Subcutaneous abdominal adipose tissue (tissue), 5 donors: ENCODE results near the gene FES.
A peak's percentile ranks its signal among the peaks of the same experiment; 100 is the strongest.
"Not testable (repeated sequence)": the region's sequence is repeated elsewhere in the genome, so short reads cannot be mapped to it uniquely, and the experiment has no call there.

ENCODE experiments used
- H3K27ac ChIP-seq: one replicate; pipeline ENCODE4 v1.7.0; 2013; ENCODE audit warnings: low read depth, mild to moderate bottlenecking, inconsistent platforms, low read length, moderate library complexity
- H3K27me3 ChIP-seq, 5 donors: one replicate each; pipeline ENCODE4 v1.7.0; 2013; ENCODE audit warnings: low read length in 5 of 5, inconsistent platforms in 1 of 5; ENCODE audit not compliant: control insufficient read depth in 5 of 5, insufficient read depth in 4 of 5
- H3K36me3 ChIP-seq, 5 donors: one replicate each; pipeline ENCODE4 v1.7.0; 2013; ENCODE audit warnings: low read length in 5 of 5; ENCODE audit not compliant: control insufficient read depth in 5 of 5, insufficient read depth in 5 of 5
- H3K4me1 ChIP-seq, 5 donors: one replicate each; pipeline ENCODE4 v1.7.0; 2013; ENCODE audit warnings: low read length in 5 of 5, mild to moderate bottlenecking in 3 of 5, moderate library complexity in 1 of 5; ENCODE audit not compliant: control insufficient read depth in 5 of 5, insufficient read depth in 5 of 5
- H3K4me3 ChIP-seq, 5 donors: one replicate each; pipeline ENCODE4 v1.7.0; 2013; ENCODE audit warnings: low read length in 5 of 5, low read depth in 1 of 5
- H3K9ac ChIP-seq, 5 donors: one replicate each; pipeline ENCODE4 v1.7.0; 2013; ENCODE audit warnings: low read length in 5 of 5, mild to moderate bottlenecking in 4 of 5, moderate library complexity in 3 of 5
- H3K9me3 ChIP-seq, 5 donors: one replicate each; pipeline ENCODE4 v1.7.0; 2013; ENCODE audit warnings: low read length in 5 of 5; ENCODE audit not compliant: control insufficient read depth in 5 of 5
- donor health status: healthy.
- donor health status: healthy.
- donor health status: healthy.
- donor health status: healthy.
- donor health status: healthy.

Gene FES

DNA sequence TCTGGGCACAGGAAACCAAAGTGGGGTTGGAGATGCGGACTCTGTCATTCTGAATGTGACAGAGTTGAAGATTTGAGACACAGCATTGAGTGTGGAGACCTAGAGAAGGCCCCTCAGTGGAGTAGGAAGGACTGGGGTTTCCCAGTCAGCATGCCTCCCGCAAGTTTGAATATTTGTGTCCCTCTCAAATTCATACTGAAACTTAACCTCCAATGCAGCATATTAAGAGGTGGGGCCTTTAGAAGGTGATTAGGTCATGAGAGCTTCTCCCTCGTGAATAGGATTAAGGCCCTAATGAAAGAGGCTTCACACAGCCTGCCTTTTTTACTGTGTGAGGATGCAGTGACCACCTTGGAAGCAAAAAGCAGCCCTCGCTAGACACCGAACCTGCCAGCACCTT is 40.1 kb downstream of the FES start:
- peaks cover 4 to 28% (median 21%) of the 10 kb centered on the region in 5 donors for H3K36me3 ChIP-seq
- peaks cover 0 to 23% (median 21%) of the 10 kb centered on the region in 5 donors for H3K4me1 ChIP-seq
- H3K27me3 ChIP-seq, result no peaks in the 10 kb centered on the region
- H3K9ac ChIP-seq, result no peak overlapping the region
- H3K4me3 ChIP-seq, result no peak overlapping the region
- no peaks in the 10 kb centered on the region for H3K9me3 ChIP-seq
- no peak overlapping the region for H3K27ac ChIP-seq

DNA sequence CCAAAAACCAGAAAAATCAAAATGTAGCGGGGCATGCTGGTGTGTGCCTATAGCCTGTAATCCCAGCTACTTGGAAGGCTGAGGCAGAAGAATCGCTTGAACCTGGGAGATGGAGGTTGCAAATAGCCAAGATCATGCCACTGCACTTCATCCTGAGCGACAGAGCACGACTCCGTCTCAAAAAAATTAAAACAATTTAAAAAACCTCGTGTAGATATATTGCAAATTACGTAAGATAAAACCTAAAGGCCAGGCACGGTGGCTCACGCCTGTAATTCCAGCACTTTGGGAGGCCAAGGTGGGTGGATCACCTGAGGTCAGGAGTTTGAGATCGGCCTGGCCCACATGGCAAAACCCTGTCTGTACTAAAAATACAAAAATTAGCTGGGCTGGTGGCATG is 42.5 kb downstream of the FES start:
- H3K9ac ChIP-seq, H3K4me3 ChIP-seq: not testable (repeated sequence)

DNA sequence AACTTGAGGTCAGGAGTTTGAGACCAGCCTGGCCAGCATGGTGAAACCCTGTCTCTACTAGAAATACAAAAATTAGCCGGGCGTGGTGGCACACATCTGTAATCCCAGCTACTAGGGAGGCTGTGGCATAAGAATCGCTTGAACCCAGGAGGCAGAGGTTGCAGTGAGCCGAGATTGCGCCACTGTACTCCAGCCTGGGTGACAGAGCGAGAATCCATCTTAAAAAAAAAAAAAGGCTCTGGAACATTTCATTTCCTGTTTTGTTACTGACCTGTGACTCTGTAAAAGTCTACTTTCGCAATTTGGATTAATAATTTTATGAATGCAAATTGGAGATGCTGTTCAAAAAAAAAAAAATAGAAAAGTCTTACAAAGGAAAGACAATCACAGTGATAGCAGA is 43.8 kb downstream of the FES start:
- not testable (repeated sequence) for H3K9me3 ChIP-seq, H3K9ac ChIP-seq, H3K36me3 ChIP-seq, H3K4me3 ChIP-seq, H3K27me3 ChIP-seq
- Histone ChIP-seq H3K4me1 (peaks cover 2 to 45% (median 36%) of the 10 kb centered on the region in 5 donors), H3K27ac (peak overlapping the region; percentile 99)

More for the DNA sequence above, 42.5 kb downstream of the FES start:
- H3K27ac ChIP-seq, H3K27me3 ChIP-seq, H3K9me3 ChIP-seq, H3K36me3 ChIP-seq: not testable (repeated sequence)
- peaks cover 2 to 39% (median 35%) of the 10 kb centered on the region in 5 donors for H3K4me1 ChIP-seq

DNA sequence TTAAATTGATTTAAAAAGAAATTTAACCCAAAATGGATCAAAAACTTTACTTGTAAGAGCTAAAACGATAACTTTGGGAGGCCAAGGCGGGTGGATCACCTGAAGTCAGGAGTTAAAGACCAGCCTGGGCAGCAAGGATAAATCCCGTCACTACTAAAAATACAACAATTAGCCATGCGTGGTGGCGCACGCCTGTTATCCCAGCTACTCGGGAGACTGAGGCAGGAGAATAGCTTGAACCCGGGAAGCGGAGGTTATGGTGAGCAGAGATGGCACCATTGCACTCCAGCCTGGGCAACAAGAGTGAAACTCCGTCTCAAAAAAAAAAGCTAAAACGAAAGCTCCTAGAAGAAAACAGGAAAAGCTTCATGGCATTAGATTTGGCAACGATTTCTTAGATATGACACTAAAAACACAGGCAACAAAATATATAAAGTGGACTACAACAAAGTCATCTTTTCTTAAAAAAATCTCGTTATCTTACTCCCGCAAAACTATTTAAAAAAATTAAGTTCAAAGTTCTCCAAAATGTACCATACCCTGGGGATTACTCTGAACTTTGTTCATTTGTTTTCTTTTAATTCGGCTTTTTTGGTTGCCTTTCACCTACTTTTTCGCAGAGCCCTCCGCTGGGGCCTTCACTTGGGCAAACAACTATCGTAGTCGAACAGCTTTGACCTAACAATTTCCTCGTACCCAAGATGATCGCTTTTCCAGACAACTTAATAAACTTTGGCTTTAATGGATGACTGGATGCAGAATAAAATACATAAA is 45.1 kb downstream of the FES start:
- peaks cover 3 to 50% (median 42%) of the 10 kb centered on the region in 5 donors for H3K4me1 ChIP-seq
- no peaks in the 10 kb centered on the region for H3K9me3 ChIP-seq
- peak overlapping the region; percentile 99 for H3K27ac ChIP-seq
- H3K4me3 ChIP-seq, result peak overlapping the region; percentile 66 to 84 (median 74)
- peaks cover 0 to 2% (median 0%) of the 10 kb centered on the region in 5 donors for H3K36me3 ChIP-seq
- H3K9ac ChIP-seq, result peak overlapping the region; percentile 64 to 89 (median 78)
- no peaks in the 10 kb centered on the region for H3K27me3 ChIP-seq

DNA sequence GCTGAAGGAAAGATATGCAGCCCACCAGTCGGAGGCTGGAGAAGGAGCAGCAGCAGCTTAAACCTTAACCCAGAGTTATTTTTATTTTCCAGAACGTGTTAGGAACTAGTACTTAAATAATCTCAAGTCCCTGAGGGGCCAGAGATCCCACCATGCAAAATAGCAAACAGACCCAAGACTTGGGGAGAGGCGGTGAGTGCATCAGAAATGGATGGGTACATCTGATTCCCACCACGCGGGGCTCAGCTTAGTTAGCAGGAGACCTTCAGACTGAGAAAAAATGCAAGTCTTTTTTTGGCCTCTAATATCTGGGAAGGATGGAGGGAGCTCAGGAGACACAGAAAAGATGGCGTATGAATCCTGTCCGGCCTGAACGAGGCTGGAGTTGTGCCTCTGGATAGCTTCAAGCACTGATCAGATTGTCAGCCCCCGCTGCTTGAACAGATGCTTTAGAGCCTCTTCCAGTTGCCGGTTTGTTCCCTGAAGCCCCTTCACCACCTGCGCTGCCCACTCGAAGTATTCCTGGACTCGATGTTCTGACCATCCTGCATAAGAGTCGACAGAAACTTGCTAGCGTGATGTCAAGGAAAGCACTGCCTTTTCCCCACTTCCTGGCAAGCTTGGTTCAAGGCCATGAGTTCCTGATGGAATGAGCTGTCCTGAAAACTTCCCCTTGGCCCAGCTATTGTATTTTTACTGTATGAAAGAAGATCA is 46.7 kb downstream of the FES start:
- no peaks in the 10 kb centered on the region for H3K9me3 ChIP-seq
- H3K27ac ChIP-seq, result peak overlapping the region; percentile 99
- peaks cover 9 to 65% (median 56%) of the 10 kb centered on the region in 5 donors for H3K4me1 ChIP-seq
- peak overlapping the region; percentile 64 to 89 (median 78) for H3K9ac ChIP-seq
- H3K27me3 ChIP-seq, result no peaks in the 10 kb centered on the region
- peak overlapping the region; percentile 73 to 95 (median 84) for H3K4me3 ChIP-seq
- no peaks in the 10 kb centered on the region for H3K36me3 ChIP-seq

DNA sequence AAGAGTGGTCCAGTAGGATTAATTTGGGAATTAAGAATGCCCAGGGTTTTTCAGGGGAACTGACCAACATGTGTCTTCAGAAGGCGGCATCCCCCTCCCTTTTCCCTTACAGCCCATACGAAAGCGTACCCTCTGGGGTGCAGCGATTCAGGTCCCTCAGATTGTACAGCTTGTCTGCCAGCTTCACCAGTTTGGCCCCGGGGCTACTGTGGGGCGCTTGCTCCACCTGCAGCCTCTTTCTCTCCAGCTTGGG is 47.2 kb downstream of the FES start:
- H3K27me3 ChIP-seq, result no peaks in the 10 kb centered on the region
- peaks cover 11 to 69% (median 61%) of the 10 kb centered on the region in 5 donors for H3K4me1 ChIP-seq
- H3K9ac ChIP-seq, result peak overlapping the region in 4 of 5 donors; percentile 86 to 97 (median 92)
- no peaks in the 10 kb centered on the region for H3K9me3 ChIP-seq
- peak overlapping the region; percentile 71 to 95 (median 84) for H3K4me3 ChIP-seq
- H3K36me3 ChIP-seq, result no peaks in the 10 kb centered on the region
- peak overlapping the region; percentile 99 for H3K27ac ChIP-seq

DNA sequence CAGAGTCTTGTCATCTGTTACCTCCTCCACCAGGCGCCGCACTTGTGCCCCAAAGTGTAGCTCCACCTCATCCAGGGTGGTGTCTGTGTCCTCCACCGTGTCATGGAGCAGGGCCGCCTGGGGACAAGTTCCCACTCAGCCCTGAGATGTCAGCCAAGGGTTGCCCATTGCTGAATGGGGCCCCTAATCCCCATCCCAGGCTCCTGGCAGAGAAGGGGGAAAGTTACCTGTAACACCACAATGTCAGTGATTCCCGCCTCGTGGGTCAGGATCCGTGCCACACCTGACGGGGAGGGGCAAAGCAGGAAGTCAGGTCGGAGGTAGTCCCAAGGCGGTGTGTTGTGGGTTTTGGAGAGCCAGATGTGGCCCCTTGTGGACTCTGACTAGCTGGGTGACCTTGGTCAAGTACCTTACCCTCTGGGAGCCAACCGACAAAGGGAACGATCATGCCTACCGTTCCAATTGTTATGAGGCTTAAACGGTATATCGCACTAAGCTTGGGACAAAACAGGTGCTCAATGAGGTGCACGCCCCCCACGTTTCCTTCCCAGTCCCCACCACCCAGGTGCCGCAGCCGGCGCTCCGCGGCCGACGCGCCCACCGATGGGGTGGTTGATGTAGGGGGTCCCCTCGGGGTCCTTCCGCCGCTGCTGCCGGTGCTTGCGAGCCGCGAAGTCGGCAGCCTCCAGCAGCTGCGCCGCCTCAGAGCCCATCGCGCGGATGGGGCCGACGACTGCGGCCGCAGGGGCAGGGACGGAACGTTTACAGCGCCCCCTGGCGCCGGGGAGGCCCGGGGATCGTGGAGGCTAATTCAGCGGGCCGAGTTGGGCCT is 47.7 kb downstream of the FES start, which contains the start of gene HDDC3:
Gene HDDC3 (minus strand): TSS at position 722 of the 832 bp plus-strand sequence. CDS start 9 bp downstream, at position 713.
- Histone ChIP-seq H3K27me3 (no peaks in the 10 kb centered on the region), H3K4me3 (peak within 1 kb of the TSS; percentile 71 to 95 (median 84)), H3K36me3 (peaks cover 0 to 2% (median 0%) of the 10 kb centered on the region in 5 donors), H3K9ac (peak within 1 kb of the TSS; percentile 21 to 97 (median 89)), H3K27ac (peak within 1 kb of the TSS; percentile 99), H3K9me3 (no peaks in the 10 kb centered on the region), H3K4me1 (peaks cover 11 to 75% (median 62%) of the 10 kb centered on the region in 5 donors)

DNA sequence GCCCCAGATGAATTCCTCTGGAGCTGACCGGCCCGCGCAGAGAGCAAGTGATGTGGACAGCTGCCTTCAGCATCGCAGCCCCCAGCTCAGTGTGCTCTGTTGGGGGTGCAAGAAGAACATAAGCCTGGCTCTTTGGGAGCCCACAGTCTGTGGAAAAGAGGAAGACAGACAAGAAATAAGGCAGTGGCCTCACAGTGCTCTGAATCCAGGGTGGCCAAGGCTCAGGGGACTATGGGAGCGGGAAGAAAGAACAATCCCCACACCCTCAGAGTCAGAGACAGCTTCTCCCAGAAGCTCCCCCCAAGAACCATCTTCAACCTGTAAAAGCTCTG is 48.3 kb downstream of the FES start:
- H3K4me1 ChIP-seq, result peaks cover 11 to 75% (median 62%) of the 10 kb centered on the region in 5 donors
- peaks cover 0 to 2% (median 0%) of the 10 kb centered on the region in 5 donors for H3K36me3 ChIP-seq
- H3K27ac ChIP-seq, result peak overlapping the region; percentile 99
- H3K4me3 ChIP-seq, result peak overlapping the region in 4 of 5 donors; percentile 71 to 88 (median 83)
- H3K9ac ChIP-seq, result peak overlapping the region in 4 of 5 donors; percentile 86 to 97 (median 92)
- H3K27me3 ChIP-seq, result no peaks in the 10 kb centered on the region
- no peaks in the 10 kb centered on the region for H3K9me3 ChIP-seq

DNA sequence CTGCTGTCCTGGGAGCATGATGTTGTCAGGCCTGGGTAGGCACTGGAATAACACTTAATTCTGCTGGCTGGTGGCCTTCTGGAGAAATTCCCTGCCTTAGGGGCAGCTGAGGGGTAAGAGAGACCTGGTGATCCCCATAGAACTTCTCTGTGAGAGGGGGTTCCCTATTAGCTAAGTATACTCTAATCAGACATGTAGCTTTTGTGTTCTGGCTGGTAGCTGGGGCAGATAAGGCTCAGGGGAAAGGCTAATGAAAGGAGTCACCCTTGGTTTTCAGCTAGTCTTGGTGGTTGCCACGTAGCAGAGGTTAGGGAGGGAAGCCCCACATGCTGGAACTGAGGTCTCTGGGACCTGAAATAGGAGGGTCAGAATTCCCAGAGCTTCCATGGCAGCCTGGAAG is 49.0 kb downstream of the FES start:
- H3K9me3 ChIP-seq, result no peaks in the 10 kb centered on the region
- no peak overlapping the region for H3K27ac ChIP-seq
- peaks cover 11 to 69% (median 59%) of the 10 kb centered on the region in 5 donors for H3K4me1 ChIP-seq
- H3K9ac ChIP-seq, result peak overlapping the region in 1 of 5 donors; percentile 55
- no peaks in the 10 kb centered on the region for H3K27me3 ChIP-seq
- no peak overlapping the region for H3K4me3 ChIP-seq
- H3K36me3 ChIP-seq, result peaks cover 0 to 4% (median 2%) of the 10 kb centered on the region in 5 donors
